Astrocyte (in vitro differentiated cells and primary cell): ENCODE measurements around the gene PCBP3. TPM values are rescaled to one million over a fixed set of nuclear protein-coding genes. Genes with fewer than 3 reads are reported as not detected.

Experiments
- DNase-seq: peaks from one replicate; pipeline ENCODE4 v3.0.0-alpha.2; 2010; ENCODE audit warnings: low read depth
- FAIRE-seq: peaks from 2 replicates; lab custom pipeline; 2011; peaks lifted over from hg19 to GRCh38; lab: Jason Lieb, UNC
- H2AFZ ChIP-seq: 2 replicates; pipeline ENCODE4 v1.6.0; 2012; ENCODE audit warnings: low read depth, low read length, inconsistent platforms
- H3K27ac ChIP-seq: 2 replicates; pipeline ENCODE4 v1.5.1; 2011; ENCODE audit warnings: low read depth, low read length, inconsistent platforms
- H3K27me3 ChIP-seq: 2 replicates; pipeline ENCODE4 v1.6.0; 2011; ENCODE audit warnings: low read length, inconsistent platforms; ENCODE audit not compliant: insufficient read depth
- H3K36me3 ChIP-seq: 2 replicates; pipeline ENCODE4 v1.5.1; 2011; ENCODE audit warnings: low read length, inconsistent platforms; ENCODE audit not compliant: insufficient read depth
- H3K4me1 ChIP-seq: 2 replicates; pipeline ENCODE4 v1.5.1; 2011; ENCODE audit warnings: low read length, inconsistent platforms; ENCODE audit not compliant: insufficient read depth
- H3K4me2 ChIP-seq: 2 replicates; pipeline ENCODE4 v1.6.0; 2012; ENCODE audit warnings: low read length, inconsistent platforms
- H3K4me3 ChIP-seq: 2 replicates; pipeline ENCODE4 v1.5.1; 2011; ENCODE audit warnings: low read depth, mild to moderate bottlenecking, low read length, inconsistent platforms; ENCODE audit not compliant: insufficient read depth
- H3K79me2 ChIP-seq: 2 replicates; pipeline ENCODE4 v1.6.0; 2012; ENCODE audit warnings: mild to moderate bottlenecking, low read length, inconsistent platforms; ENCODE audit not compliant: insufficient read depth
- H3K9ac ChIP-seq: 2 replicates; pipeline ENCODE4 v1.6.0; 2012; ENCODE audit warnings: mild to moderate bottlenecking, low read length, inconsistent platforms
- H3K9me3 ChIP-seq: 2 replicates; pipeline ENCODE4 v1.5.1; 2012; ENCODE audit warnings: low read depth, mild to moderate bottlenecking, low read length, inconsistent platforms; ENCODE audit not compliant: insufficient read depth
- H4K20me1 ChIP-seq: 2 replicates; pipeline ENCODE4 v1.6.0; 2012; ENCODE audit warnings: low read length, inconsistent platforms; ENCODE audit not compliant: insufficient read depth
- H3K27ac Mint-ChIP-seq: one replicate; pipeline ENCODE4 v1.8.0; 2021; ENCODE audit warnings: mild to moderate bottlenecking, mixed read lengths; ENCODE audit not compliant: unreplicated experiment
- H3K27me3 Mint-ChIP-seq: one replicate; pipeline ENCODE4 v1.8.0; 2021; ENCODE audit warnings: low read depth, mixed read lengths; ENCODE audit not compliant: unreplicated experiment
- H3K36me3 Mint-ChIP-seq: one replicate; pipeline ENCODE4 v1.8.0; 2021; ENCODE audit warnings: low read depth, mixed read lengths; ENCODE audit not compliant: unreplicated experiment
- H3K4me1 Mint-ChIP-seq: one replicate; pipeline ENCODE4 v1.8.0; 2021; ENCODE audit warnings: low read depth, mixed read lengths; ENCODE audit not compliant: unreplicated experiment
- H3K4me3 Mint-ChIP-seq: one replicate; pipeline ENCODE4 v1.8.0; 2021; ENCODE audit warnings: mild to moderate bottlenecking, moderate library complexity, mixed read lengths; ENCODE audit not compliant: unreplicated experiment
- H3K9me3 Mint-ChIP-seq: one replicate; pipeline ENCODE4 v1.8.0; 2021; ENCODE audit warnings: mild to moderate bottlenecking, mixed read lengths; ENCODE audit not compliant: unreplicated experiment
- CTCF ChIP-seq: IDR thresholded peaks from 2 replicates; pipeline ENCODE4 v1.5.1; 2011; ENCODE audit warnings: low read depth, mild to moderate bottlenecking, inconsistent platforms, low read length, moderate library complexity; ENCODE audit not compliant: insufficient read depth
- EZH2 ChIP-seq: IDR thresholded peaks from 2 replicates; pipeline ENCODE4 v1.6.1; 2012; ENCODE audit warnings: mild to moderate bottlenecking, low read length, inconsistent platforms; ENCODE audit not compliant: insufficient read depth
- total RNA-seq: library from RNA; stranded (reverse); gene quantifications from 2 replicates; pipeline ENCODE4 v1.2.1, GENCODE V29; 2021

PCBP3 gene
- total RNA-seq, 1 donor from 2014 or later, result 1.8 TPM

- Histone ChIP-seq H3K79me2 (no peaks in the 10 kb centered on the region), H4K20me1 (no peaks in the 10 kb centered on the region), H3K36me3 (no peaks in the 10 kb centered on the region), H3K27ac (no peak overlapping the region), H3K9ac (no peak overlapping the region), H2AFZ (no peak overlapping the region), H3K9me3 (no peaks in the 10 kb centered on the region), H3K4me2 (no peak overlapping the region), H3K27me3 (no peaks in the 10 kb centered on the region), H3K4me3 (no peak overlapping the region), H3K4me1 (peaks cover 7% of the 10 kb centered on the region)
- Mint-ChIP-seq H3K27ac (no peak overlapping the region), H3K36me3 (no peaks in the 10 kb centered on the region), H3K4me1 (no peaks in the 10 kb centered on the region), H3K4me3 (no peak overlapping the region), H3K9me3 (no peaks in the 10 kb centered on the region), H3K27me3 (peaks cover 45% of the 10 kb centered on the region)
- TF ChIP-seq CTCF (no peak), EZH2 (no peak)
- FAIRE-seq (no peak), DNase-seq (no peak)
Observed at GRCh38 chr21:45888386-45889009, 245.0 kb downstream of the PCBP3 start.

- Histone ChIP-seq H3K27ac (no peak overlapping the region), H3K4me3 (no peak overlapping the region), H2AFZ (no peak overlapping the region), H3K4me1 (peaks cover 12% of the 10 kb centered on the region), H3K27me3 (no peaks in the 10 kb centered on the region), H3K79me2 (no peaks in the 10 kb centered on the region), H4K20me1 (peaks cover 5% of the 10 kb centered on the region), H3K9ac (no peak overlapping the region), H3K36me3 (no peaks in the 10 kb centered on the region), H3K9me3 (no peaks in the 10 kb centered on the region), H3K4me2 (no peak overlapping the region)
- no peaks in the 10 kb centered on the region for H3K9me3 Mint-ChIP-seq
- H3K4me3 Mint-ChIP-seq, result no peak overlapping the region
- no peaks in the 10 kb centered on the region for H3K36me3 Mint-ChIP-seq
- peaks cover 2% of the 10 kb centered on the region for H3K4me1 Mint-ChIP-seq
- no peak for DNase-seq
- no peak for TF ChIP-seq CTCF
- no peak overlapping the region for H3K27ac Mint-ChIP-seq
- peaks cover 45% of the 10 kb centered on the region for H3K27me3 Mint-ChIP-seq
- no peak for FAIRE-seq
Observed at GRCh38 chr21:45889256-45889655, 245.7 kb downstream of the PCBP3 start.

- Histone ChIP-seq H3K9ac (no peak overlapping the region), H3K9me3 (no peaks in the 10 kb centered on the region), H3K4me1 (peaks cover 16% of the 10 kb centered on the region), H2AFZ (no peak overlapping the region), H3K4me3 (no peak overlapping the region), H3K27me3 (no peaks in the 10 kb centered on the region), H3K79me2 (no peaks in the 10 kb centered on the region), H3K4me2 (no peak overlapping the region), H4K20me1 (peaks cover 5% of the 10 kb centered on the region), H3K27ac (no peak overlapping the region), H3K36me3 (no peaks in the 10 kb centered on the region)
- H3K36me3 Mint-ChIP-seq, result no peaks in the 10 kb centered on the region
- no peaks in the 10 kb centered on the region for H3K9me3 Mint-ChIP-seq
- no peak overlapping the region for H3K4me3 Mint-ChIP-seq
- DNase-seq (no peak), FAIRE-seq (no peak)
- TF ChIP-seq EZH2 (no peak), CTCF (no peak)
- peaks cover 6% of the 10 kb centered on the region for H3K4me1 Mint-ChIP-seq
- H3K27me3 Mint-ChIP-seq, result peaks cover 47% of the 10 kb centered on the region
- no peak overlapping the region for H3K27ac Mint-ChIP-seq
Observed at GRCh38 chr21:45889961-45890360, 246.4 kb downstream of the PCBP3 start.
